H1 (cell line): ENCODE measurements around the gene CANT1. TPM values are rescaled to one million over a fixed set of nuclear protein-coding genes. Genes with fewer than 3 reads are reported as not detected.

Experiments
- CTCF ChIA-PET: fragments of 300-600 bp; sonication (Branson Sonifier 250); formaldehyde crosslinking; loops from one replicate; lab custom pipeline; 2021; ENCODE audit not compliant: partially characterized antibody; lab: Charles Lee
- POLR2A ChIA-PET: fragments of 300-600 bp; sonication (Branson Sonifier 250); formaldehyde crosslinking; loops from one replicate; lab custom pipeline; 2021; ENCODE audit warnings: inconsistent platforms; ENCODE audit not compliant: partially characterized antibody; lab: Charles Lee
- DNase-seq, 2 experiments: peaks; one replicate each; pipeline versions ENCODE4 v3.0.0 to v3.0.0-alpha.2; 2010 to 2022; ENCODE audit warnings: low spot score in 2 of 2, low read depth in 1 of 2, mixed read lengths in 1 of 2
- FAIRE-seq: peaks from 2 replicates; lab custom pipeline; 2011; peaks lifted over from hg19 to GRCh38; lab: Jason Lieb, UNC
- H2AFZ ChIP-seq: 2 replicates; pipeline ENCODE4 v1.8.1; 2012; ENCODE audit warnings: low read length, inconsistent platforms
- H2AK5ac ChIP-seq: 2 replicates; pipeline ENCODE4 v1.6.1; 2013; ENCODE audit warnings: low read depth, low read length
- H2BK120ac ChIP-seq: replicated peaks from 2 replicates; pipeline ENCODE3; 2013; ENCODE audit warnings: low read depth, low read length, inconsistent platforms
- H2BK12ac ChIP-seq: 2 replicates; pipeline ENCODE4 v1.6.1; 2013; ENCODE audit warnings: low read depth, low read length
- H2BK15ac ChIP-seq: 2 replicates; pipeline ENCODE4 v1.6.1; 2013; ENCODE audit warnings: low read length
- H2BK20ac ChIP-seq: 2 replicates; pipeline ENCODE4 v1.6.1; 2013; ENCODE audit warnings: low read length
- H2BK5ac ChIP-seq: 2 replicates; pipeline ENCODE4 v1.6.1; 2013; ENCODE audit warnings: low read depth, low read length
- H3K14ac ChIP-seq: 2 replicates; pipeline ENCODE4 v1.6.1; 2013; ENCODE audit warnings: inconsistent platforms; ENCODE audit not compliant: insufficient read length
- H3K18ac ChIP-seq: 2 replicates; pipeline ENCODE4 v1.6.1; 2013; ENCODE audit warnings: low read length; ENCODE audit errors: extremely low read depth
- H3K23ac ChIP-seq: 2 replicates; pipeline ENCODE4 v1.6.1; 2013; ENCODE audit warnings: inconsistent platforms; ENCODE audit not compliant: insufficient read length
- H3K23me2 ChIP-seq: 2 replicates; pipeline ENCODE4 v1.6.1; 2013; ENCODE audit warnings: low read depth, low read length
- H3K27ac ChIP-seq: 2 replicates; pipeline ENCODE4 v1.6.1; 2011; ENCODE audit warnings: low read depth, low read length, inconsistent platforms
- H3K27me3 ChIP-seq, 4 experiments: replicated peaks in 1 of 4; 1 replicate in 1 of 4; 2 replicates in 3 of 4; pipeline versions ENCODE4 v1.6.1 to v1.8.1; 2011 to 2013; ENCODE audit warnings: low read length in 3 of 4, mild to moderate bottlenecking in 3 of 4, inconsistent platforms in 2 of 4, mixed read lengths in 2 of 4, moderate library complexity in 1 of 4; ENCODE audit not compliant: control insufficient read depth in 3 of 4, insufficient read depth in 3 of 4; ENCODE audit errors: extremely low read depth in 1 of 4
- H3K36me3 ChIP-seq, 4 experiments: 2 replicates each; pipeline versions ENCODE4 v1.6.1 to v1.8.1; 2011 to 2013; ENCODE audit warnings: mild to moderate bottlenecking in 4 of 4, low read length in 3 of 4, moderate library complexity in 2 of 4, control low read depth in 1 of 4, inconsistent platforms in 1 of 4; ENCODE audit not compliant: insufficient read depth in 4 of 4, control insufficient read depth in 2 of 4
- H3K4ac ChIP-seq: replicated peaks from 2 replicates; pipeline ENCODE3; 2013; ENCODE audit warnings: low read length, low read depth, mixed read lengths, inconsistent platforms; ENCODE audit not compliant: insufficient read length
- H3K4me1 ChIP-seq, 4 experiments: replicated peaks in 1 of 4; 1 replicate in 1 of 4; 2 replicates in 3 of 4; pipeline versions ENCODE4 v1.6.1 to v1.8.1; 2011 to 2013; ENCODE audit warnings: low read length in 3 of 4, inconsistent platforms in 2 of 4, mixed read lengths in 1 of 4; ENCODE audit not compliant: insufficient read depth in 4 of 4, control insufficient read depth in 3 of 4
- H3K4me2 ChIP-seq, 2 experiments: 2 replicates each; pipeline versions ENCODE4 v1.6.1 to v1.8.1; 2011 to 2013; ENCODE audit warnings: low read depth in 2 of 2, low read length in 2 of 2, control low read depth in 1 of 2, inconsistent platforms in 1 of 2, mild to moderate bottlenecking in 1 of 2; ENCODE audit not compliant: insufficient read depth in 1 of 2
- H3K4me3 ChIP-seq, 4 experiments: fragments of 200-600, 300-600 bp in 1 of 4; sonication (generic), shearing (Covaris generic), sonication (Bioruptor Twin) in 1 of 4; 2 replicates each; pipeline versions ENCODE4 v1.5.1 to v1.8.1; 2011 to 2016; ENCODE audit warnings: low read length in 4 of 4, low read depth in 3 of 4, control low read depth in 2 of 4, inconsistent platforms in 2 of 4, mild to moderate bottlenecking in 2 of 4, mixed read lengths in 1 of 4, moderate library complexity in 1 of 4; ENCODE audit not compliant: insufficient read depth in 2 of 4; ENCODE audit errors: extremely low read depth in 1 of 4
- H3K56ac ChIP-seq: replicated peaks from 2 replicates; pipeline ENCODE3; 2013; ENCODE audit warnings: low read depth, mild to moderate bottlenecking, mixed read lengths, low read length, inconsistent platforms; ENCODE audit not compliant: insufficient read length
- H3K79me1 ChIP-seq: 2 replicates; pipeline ENCODE4 v1.6.1; 2013; ENCODE audit warnings: low read depth, low read length, control low read depth
- H3K79me2 ChIP-seq, 2 experiments: 2 replicates each; pipeline versions ENCODE4 v1.6.1 to v1.8.1; 2012 to 2013; ENCODE audit warnings: low read length in 2 of 2, mild to moderate bottlenecking in 2 of 2, inconsistent platforms in 1 of 2; ENCODE audit not compliant: insufficient read depth in 2 of 2, control insufficient read depth in 1 of 2
- H3K9ac ChIP-seq, 4 experiments: replicated peaks in 1 of 4; 1 replicate in 1 of 4; 2 replicates in 3 of 4; pipeline versions ENCODE4 v1.6.1 to v1.8.1; 2011 to 2013; ENCODE audit warnings: low read depth in 3 of 4, low read length in 3 of 4, control low read depth in 2 of 4, mild to moderate bottlenecking in 2 of 4, moderate library complexity in 2 of 4, inconsistent platforms in 1 of 4; ENCODE audit errors: extremely low read depth in 1 of 4
- H3K9me3 ChIP-seq, 2 experiments: 2 replicates each; pipeline versions ENCODE4 v1.6.1 to v1.8.1; 2012 to 2013; ENCODE audit warnings: mild to moderate bottlenecking in 2 of 2, moderate library complexity in 2 of 2, control low read depth in 1 of 2, inconsistent platforms in 1 of 2, low read depth in 1 of 2, low read length in 1 of 2, mixed read lengths in 1 of 2; ENCODE audit not compliant: insufficient read depth in 2 of 2
- H4K20me1 ChIP-seq, 2 experiments: replicated peaks in 1 of 2; 2 replicates each; pipeline versions ENCODE3 to v1.8.1; 2011 to 2013; ENCODE audit warnings: inconsistent platforms in 2 of 2, low read length in 2 of 2, mild to moderate bottlenecking in 1 of 2; ENCODE audit not compliant: insufficient read depth in 2 of 2, control insufficient read depth in 1 of 2
- H4K5ac ChIP-seq: 2 replicates; pipeline ENCODE4 v1.6.1; 2013; ENCODE audit warnings: low read length, low read depth, mixed read lengths, inconsistent platforms; ENCODE audit not compliant: insufficient read length
- H4K8ac ChIP-seq: 2 replicates; pipeline ENCODE4 v1.8.0; 2013; ENCODE audit warnings: mild to moderate bottlenecking, moderate library complexity, low read length, inconsistent platforms; ENCODE audit not compliant: insufficient read depth; ENCODE audit errors: extremely low read depth
- H4K91ac ChIP-seq: replicated peaks from 2 replicates; pipeline ENCODE3; 2013; ENCODE audit warnings: low read length, mixed read lengths, inconsistent platforms; ENCODE audit not compliant: insufficient read length
- JUN ChIP-seq: IDR thresholded peaks from 2 replicates; pipeline ENCODE4 v1.6.1; 2011; ENCODE audit warnings: low read depth, mild to moderate bottlenecking, improper control_type of control experiment, low read length
- WGBS, 2 experiments: shearing (Covaris generic) in 1 of 2; methylation state at CpG; one replicate each; pipeline versions ENCODE4 v1.1.6 to v1.1.7; 2013 to 2015; ENCODE audit warnings: low lambda C conversion rate in 2 of 2, mixed read lengths in 2 of 2, inconsistent platforms in 1 of 2, low coverage in 1 of 2, missing lambda C conversion rate in 1 of 2; ENCODE audit not compliant: insufficient replicate concordance in 2 of 2, insufficient coverage in 1 of 2, insufficient read length in 1 of 2; ENCODE audit errors: extremely low coverage in 1 of 2, missing lambda C conversion rate in 1 of 2; 5-methylcytosine and 5-hydroxymethylcytosine counted together
- polyA plus RNA-seq, 7 experiments: library from polyadenylated mRNA; depleted of rRNA in 3 of 7; stranded (reverse) in 5 of 7; unstranded in 2 of 7; fragments of >200 nt in 5 of 7; fragments of 200-250 nt in 2 of 7; gene quantifications; 1 replicate in 5 of 7; 2 replicates in 1 of 7; 4 replicates in 1 of 7; pipeline versions ENCODE4 v1.2.1 to v1.2.3, GENCODE V29; 2011 to 2013; ENCODE audit warnings: missing spikeins in 2 of 7, mixed read lengths in 2 of 7
- total RNA-seq: library from RNA; stranded (reverse); fragmentation: NEBNext Ultra II Directional; extraction: Animal tissue kit (Norgen Biotek cat#: 25700); gene quantifications from 2 replicates; pipeline ENCODE4 v1.2.1, GENCODE V29; 2021

CANT1 gene
- total and polyA plus RNA-seq, 2 of the 8 experiments (the other 6 are each of a cell fraction or from before 2014, with no cell fraction given) = 23.0 to 32.6 TPM

DNA sequence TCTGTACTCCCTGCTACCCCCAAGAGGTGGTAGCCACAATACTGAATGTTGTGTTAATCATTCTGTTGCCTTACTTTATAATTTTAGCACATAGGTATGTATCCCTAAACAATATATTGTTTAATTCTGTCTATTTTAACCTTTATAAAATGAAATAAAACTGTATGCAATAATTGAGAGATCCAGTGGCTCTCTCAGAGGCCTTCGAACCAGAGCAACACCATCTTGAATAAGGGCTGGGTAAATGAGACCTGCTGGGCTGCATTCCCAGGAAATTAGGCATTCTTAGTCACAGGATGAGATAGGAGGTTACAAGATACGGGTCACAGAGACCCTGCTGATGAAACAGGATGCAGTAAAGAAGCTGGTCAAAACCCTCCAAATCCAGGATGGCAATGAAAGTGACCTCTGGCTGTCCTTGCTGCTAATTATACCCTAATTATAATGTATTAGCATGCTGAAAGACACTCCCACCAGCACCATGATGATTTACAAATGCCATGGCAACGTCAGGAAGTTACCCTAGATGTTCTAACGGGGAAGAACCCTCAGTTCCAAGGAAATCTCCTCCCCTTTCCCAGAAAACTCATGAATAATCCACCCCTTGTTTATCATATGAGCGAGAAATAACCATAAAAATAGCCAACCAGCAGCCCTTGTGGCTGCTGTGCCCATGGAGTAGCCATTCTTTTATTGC, 2.0 kb upstream of the CANT1 start:
- WGBS, 2 experiments = 74% methylated on average over 5 of the region's 5 CpGs; no CpG with 5 or more reads in 1 of the 2 experiments
- Histone ChIP-seq H4K91ac (no peak overlapping the region), H3K79me1 (peaks cover 8% of the 10 kb centered on the region), H3K4me3 (no peak overlapping the region), H3K9me3 (peaks cover 23 to 31% of the 10 kb centered on the region in 2 experiments), H4K20me1 (peaks cover 14 to 19% of the 10 kb centered on the region in 2 experiments), H2BK15ac (no peak overlapping the region), H2BK120ac (no peak overlapping the region), H3K27me3 (peaks cover 4 to 27% (median 27%) of the 10 kb centered on the region in 4 experiments), H3K36me3 (no peaks in the 10 kb centered on the region), H2BK12ac (no peak overlapping the region), H3K56ac (no peak overlapping the region), H2BK20ac (no peak overlapping the region), H3K27ac (no peak overlapping the region), H4K8ac (no peak overlapping the region), H4K5ac (no peak overlapping the region), H3K4me2 (no peak overlapping the region), H2AK5ac (no peak overlapping the region), H3K14ac (no peak overlapping the region), H3K23ac (no peak overlapping the region), H2AFZ (no peak overlapping the region), H3K4me1 (peaks cover 0 to 9% (median 6%) of the 10 kb centered on the region in 4 experiments; a peak in 6 of 7 replicates), H3K23me2 (peaks cover 7% of the 10 kb centered on the region), H3K9ac (no peak overlapping the region), H3K18ac (no peak overlapping the region), H3K4ac (no peak overlapping the region), H3K79me2 (peaks cover 0 to 5% of the 10 kb centered on the region in 2 experiments; a peak in 1 of 4 replicates), H2BK5ac (no peak overlapping the region)
- DNase-seq (no peak), FAIRE-seq (no peak)
- TF ChIP-seq JUN = no peak
- ChIA-PET POLR2A (no interaction called here), CTCF (no interaction called here)
